Panc1 (cell line): Measurements from ENCODE around the gene CKLF.
A peak's percentile ranks its signal among the peaks of the same experiment; 100 is the strongest.

Experiments
- POLR2AphosphoS5 ChIP-seq: IDR thresholded peaks from 2 replicates; pipeline ENCODE4 v1.6.1; 2012; ENCODE audit warnings: mild to moderate bottlenecking, low read depth, low read length, moderate library complexity
- TF ChIP-seq, protein P1 (sequence below): fragments of 450-650 bp; IDR thresholded peaks from 2 replicates; pipeline ENCODE4 v1.5.1; 2017; ENCODE audit warnings: mild to moderate bottlenecking
- TF ChIP-seq, protein P2 (sequence below), 2 experiments: IDR thresholded peaks; 2 replicates each; pipeline ENCODE4 v1.6.1; 2011 to 2012; ENCODE audit warnings: low read depth in 2 of 2, control low read depth in 1 of 2, low read length in 1 of 2, mild to moderate bottlenecking in 1 of 2, moderate library complexity in 1 of 2; ENCODE audit not compliant: insufficient read depth in 1 of 2

DNA sequence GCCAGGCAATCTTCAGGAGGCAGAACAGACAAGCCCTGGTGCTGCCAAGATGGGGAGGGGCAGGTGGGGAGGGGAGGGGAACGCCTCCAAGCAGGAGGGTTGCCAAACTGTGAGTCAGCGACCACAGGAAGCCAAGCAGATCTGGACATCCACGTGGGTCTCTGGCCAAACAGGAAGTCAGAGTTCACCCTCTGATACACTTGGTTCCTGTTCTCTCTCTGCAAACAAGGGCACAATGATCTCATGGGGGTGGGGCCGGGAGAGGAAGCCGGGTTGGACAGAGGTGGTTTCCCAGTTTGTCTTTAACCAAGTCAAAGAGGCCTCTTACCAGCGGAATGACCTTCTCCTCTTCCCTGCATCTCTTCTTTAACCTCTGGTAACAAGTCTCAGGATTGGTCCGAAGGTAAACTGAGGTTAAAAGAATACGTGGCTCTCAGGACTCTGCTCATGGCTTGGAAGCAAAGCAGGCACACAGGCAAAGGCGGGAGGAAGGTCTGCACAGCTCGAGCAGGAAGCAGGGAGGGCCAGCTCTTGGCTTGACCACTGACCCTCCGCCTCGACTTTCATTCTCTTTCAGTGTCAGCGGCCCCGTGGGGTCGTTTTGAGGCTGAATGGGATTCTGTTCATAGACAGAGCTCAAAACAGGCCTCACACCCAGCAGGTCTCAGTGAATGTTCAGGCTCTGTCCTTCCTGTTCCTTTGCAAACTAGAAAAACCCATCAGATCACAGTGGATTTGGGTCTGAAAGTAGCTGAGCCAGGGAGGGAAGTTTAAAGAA, 35.4 kb upstream of the CKLF start:
- TF ChIP-seq, protein P1, sequence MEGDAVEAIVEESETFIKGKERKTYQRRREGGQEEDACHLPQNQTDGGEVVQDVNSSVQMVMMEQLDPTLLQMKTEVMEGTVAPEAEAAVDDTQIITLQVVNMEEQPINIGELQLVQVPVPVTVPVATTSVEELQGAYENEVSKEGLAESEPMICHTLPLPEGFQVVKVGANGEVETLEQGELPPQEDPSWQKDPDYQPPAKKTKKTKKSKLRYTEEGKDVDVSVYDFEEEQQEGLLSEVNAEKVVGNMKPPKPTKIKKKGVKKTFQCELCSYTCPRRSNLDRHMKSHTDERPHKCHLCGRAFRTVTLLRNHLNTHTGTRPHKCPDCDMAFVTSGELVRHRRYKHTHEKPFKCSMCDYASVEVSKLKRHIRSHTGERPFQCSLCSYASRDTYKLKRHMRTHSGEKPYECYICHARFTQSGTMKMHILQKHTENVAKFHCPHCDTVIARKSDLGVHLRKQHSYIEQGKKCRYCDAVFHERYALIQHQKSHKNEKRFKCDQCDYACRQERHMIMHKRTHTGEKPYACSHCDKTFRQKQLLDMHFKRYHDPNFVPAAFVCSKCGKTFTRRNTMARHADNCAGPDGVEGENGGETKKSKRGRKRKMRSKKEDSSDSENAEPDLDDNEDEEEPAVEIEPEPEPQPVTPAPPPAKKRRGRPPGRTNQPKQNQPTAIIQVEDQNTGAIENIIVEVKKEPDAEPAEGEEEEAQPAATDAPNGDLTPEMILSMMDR = no peak
- peak; percentile 77; the same call in 1 of the 2 replicates for TF ChIP-seq POLR2AphosphoS5
- TF ChIP-seq, protein P2, sequence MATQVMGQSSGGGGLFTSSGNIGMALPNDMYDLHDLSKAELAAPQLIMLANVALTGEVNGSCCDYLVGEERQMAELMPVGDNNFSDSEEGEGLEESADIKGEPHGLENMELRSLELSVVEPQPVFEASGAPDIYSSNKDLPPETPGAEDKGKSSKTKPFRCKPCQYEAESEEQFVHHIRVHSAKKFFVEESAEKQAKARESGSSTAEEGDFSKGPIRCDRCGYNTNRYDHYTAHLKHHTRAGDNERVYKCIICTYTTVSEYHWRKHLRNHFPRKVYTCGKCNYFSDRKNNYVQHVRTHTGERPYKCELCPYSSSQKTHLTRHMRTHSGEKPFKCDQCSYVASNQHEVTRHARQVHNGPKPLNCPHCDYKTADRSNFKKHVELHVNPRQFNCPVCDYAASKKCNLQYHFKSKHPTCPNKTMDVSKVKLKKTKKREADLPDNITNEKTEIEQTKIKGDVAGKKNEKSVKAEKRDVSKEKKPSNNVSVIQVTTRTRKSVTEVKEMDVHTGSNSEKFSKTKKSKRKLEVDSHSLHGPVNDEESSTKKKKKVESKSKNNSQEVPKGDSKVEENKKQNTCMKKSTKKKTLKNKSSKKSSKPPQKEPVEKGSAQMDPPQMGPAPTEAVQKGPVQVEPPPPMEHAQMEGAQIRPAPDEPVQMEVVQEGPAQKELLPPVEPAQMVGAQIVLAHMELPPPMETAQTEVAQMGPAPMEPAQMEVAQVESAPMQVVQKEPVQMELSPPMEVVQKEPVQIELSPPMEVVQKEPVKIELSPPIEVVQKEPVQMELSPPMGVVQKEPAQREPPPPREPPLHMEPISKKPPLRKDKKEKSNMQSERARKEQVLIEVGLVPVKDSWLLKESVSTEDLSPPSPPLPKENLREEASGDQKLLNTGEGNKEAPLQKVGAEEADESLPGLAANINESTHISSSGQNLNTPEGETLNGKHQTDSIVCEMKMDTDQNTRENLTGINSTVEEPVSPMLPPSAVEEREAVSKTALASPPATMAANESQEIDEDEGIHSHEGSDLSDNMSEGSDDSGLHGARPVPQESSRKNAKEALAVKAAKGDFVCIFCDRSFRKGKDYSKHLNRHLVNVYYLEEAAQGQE (IDR thresholded peaks at IDR 0.05; ENCODE audit: insufficient read depth in 1 of 2, low read depth in 2 of 2, low read length in 1 of 2) = no peak
